Hematopoietic multipotent progenitor cell treated with erythropoietin and hydrocortisone succinate and interleukin-3 and kit ligand, for 8 days (in vitro differentiated cells): ENCODE measurements around the gene TNPO1.
"Not testable (repeated sequence)": the region's sequence is repeated elsewhere in the genome, so short reads cannot be mapped to it uniquely, and the experiment has no call there.

Source experiments
- DNase-seq: peaks from one replicate; pipeline ENCODE4 v3.0.0-alpha.2; 2015

The TNPO1 gene

DNA sequence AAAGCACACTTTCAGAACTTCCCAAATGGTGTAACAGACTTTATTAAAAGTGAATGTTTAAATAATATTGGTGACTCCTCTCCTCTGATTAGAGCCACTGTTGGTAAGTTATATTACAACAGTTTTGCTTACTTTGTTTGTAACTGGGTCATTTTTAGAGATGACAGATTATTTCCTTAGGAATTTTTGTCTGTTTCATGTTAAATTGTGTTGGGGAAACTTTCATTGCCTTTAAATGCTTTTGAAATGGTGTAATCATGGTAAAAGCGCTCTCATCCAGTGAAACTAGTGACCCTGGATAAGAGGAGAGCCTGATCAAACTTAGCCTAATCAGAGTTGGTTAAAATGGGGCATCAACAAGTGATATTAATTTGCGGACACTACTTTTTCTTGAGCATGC lies 39.4 kb downstream of the TNPO1 start:
- DNase-seq = no peak

GRCh38 chr5:72857396-72857795 lies 40.9 kb downstream of the TNPO1 start:
- DNase-seq = no peak

- no peak for DNase-seq
Observed at GRCh38 chr5:72859127-72859526, 42.7 kb downstream of the TNPO1 start.

DNA sequence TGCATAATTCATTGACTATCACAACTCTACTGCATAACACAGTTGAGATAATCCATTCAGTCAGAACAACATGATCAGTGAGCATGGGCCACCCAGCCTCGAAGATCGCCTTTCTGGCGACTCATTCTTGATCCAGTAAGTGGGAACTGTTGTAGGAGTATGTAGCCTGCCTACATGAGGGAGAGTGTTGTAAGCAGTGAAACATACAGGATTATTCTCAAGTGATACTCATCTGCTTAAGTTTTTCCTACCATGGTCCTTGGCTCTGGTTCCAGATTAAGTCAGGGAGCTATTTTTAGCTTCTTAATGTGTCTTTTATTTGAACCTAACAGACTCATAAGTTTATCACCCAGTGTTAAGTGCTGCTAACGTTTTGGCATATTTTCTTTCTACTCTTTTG lies 44.0 kb downstream of the TNPO1 start:
- no peak for DNase-seq

DNA sequence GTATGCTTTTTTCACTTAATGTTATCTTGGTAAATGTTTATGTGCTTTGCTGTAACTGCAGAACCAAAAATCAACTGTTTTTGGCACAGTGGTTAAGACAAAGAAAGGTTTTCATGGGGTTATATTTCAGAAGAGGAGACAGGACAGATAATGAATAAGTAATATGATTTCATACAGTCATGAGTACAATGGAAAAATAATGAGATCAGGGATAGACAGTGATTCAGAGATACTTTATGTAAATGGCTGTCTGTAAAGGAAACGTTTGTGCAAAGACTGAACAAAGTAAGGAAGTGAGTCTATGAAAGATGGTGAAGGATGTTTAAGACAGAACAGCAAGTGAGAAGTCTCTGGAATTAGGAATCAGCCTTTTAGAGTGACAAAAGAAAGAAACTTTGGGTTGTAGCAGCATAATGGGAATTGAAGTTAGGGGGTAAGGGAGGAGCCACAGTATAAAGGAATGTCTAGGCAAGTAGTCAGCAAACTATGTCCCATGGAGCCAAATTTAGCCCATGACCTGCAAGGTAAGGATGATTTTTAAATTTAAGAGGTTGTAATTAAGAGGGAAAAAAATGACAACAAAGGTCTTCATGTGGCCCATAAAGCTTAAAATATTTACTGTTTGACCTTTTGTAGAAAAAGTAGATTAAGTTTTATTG lies 55.0 kb downstream of the TNPO1 start:
- DNase-seq = no peak

- no peak for DNase-seq
Observed at GRCh38 chr5:72878854-72879253, 62.4 kb downstream of the TNPO1 start.

DNA sequence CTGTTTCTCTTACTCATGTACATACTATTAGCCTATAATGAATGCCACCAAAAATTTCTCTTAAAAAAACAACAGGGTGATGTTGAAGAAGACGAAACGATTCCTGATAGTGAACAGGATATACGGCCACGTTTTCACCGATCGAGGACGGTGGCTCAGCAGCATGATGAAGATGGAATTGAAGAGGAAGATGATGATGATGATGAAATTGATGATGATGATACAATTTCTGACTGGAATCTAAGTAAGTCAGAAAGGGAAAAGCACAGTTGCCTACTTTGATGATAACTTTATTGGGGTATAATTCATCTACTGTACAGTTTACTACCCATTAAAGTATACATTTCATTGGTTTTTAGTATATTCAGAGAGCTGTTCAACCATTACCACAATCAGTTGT lies 66.5 kb downstream of the TNPO1 start:
- no peak for DNase-seq

GRCh38 chr5:72883850-72884249 lies 67.4 kb downstream of the TNPO1 start:
- no peak for DNase-seq

DNA sequence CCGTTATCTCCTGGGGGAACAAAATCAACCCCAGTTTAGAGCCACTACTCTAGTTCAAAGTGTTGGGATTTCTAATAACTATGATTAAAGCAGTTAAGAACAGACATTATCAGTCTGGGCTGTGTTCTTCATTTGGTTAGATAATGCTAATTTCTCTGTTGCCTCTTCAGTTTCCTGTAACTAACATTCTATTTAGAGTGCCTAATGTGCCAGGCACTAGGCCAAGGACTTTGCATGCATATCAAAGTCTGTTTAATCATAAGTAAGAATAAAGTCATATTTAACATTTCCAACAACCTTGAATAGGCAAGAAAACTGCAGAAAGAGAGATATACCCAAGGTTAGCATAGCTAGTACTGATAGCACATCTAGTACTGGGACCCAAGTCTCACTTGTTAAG lies 68.4 kb downstream of the TNPO1 start:
- DNase-seq = no peak

DNA sequence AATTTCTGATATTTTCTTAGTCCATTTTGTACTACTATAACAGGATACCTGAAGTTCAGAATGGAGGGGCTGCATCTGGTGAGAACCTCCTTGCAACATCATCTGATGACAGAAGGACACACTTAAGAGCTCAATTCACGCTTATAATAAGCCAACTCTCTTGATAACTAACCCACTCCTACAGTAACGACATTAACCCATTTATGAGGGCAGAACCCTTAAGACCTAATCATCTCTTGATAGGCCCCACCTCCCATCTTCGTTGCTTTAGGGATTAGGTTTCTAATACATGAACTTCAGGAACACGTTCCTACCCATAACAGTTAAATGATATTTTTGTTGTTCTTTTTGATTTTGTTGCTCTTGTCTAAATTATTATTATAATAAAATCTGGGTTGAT lies 69.4 kb downstream of the TNPO1 start:
- no peak for DNase-seq

- DNase-seq = no peak
Observed at GRCh38 chr5:72888595-72888994, 72.1 kb downstream of the TNPO1 start.

DNA sequence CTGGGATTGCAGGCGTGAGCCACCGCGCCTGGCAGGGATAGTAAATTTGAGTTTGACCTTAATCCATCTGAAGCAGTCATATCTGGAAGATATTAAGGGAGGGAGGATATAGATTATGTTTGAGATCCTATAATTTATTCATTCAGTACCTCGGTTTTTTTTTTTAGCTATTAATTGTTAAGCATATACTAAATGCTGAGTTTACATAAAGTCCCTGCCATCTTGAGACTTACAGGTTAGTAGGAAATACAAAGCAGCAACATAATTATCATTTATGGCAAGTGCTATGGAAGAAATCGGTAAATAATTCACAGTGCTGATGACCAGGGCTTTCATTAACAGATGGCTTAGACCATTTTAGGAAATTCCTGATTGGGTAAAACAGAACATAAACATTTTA lies 72.9 kb downstream of the TNPO1 start:
- DNase-seq = no peak

GRCh38 chr5:72892846-72893245 lies 76.4 kb downstream of the TNPO1 start:
- DNase-seq = no peak

DNA sequence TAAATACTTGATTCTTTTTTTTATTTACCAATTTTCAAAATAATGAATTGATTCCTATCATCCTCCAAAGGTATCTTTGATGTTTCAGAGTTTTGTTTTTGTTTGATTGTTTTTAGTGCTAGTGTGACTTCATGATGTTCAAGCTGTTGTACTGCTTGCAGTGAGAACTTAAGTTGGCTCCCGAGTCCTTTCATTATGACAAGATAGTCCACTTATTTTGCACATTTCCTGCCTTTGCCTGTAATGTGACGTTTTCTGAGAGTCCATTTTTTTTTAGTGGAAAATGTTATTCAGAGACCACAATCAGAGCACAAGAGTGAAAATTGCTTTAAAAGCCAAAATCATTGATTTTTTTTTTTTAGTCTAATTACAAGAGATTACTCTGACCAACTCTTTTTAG lies 79.3 kb downstream of the TNPO1 start:
- no peak for DNase-seq

DNA sequence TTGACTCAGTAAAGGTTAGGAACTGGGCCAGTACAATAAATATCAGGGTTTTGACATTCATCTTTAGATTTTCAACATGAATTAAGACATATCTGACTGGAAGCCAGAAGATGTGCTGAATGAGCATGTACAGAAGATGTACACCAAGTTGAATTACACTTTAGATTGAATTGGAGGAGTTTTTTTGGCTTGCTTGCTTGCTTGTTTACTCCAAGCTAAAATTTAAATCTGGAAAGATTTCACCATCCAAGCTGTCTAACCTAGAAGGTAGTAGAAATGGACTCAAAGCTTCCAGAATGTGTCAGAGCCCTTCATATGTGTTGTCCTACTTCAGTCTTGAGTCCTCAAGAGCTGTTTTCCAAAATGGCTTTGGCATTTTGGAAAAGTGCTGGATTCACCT lies 90.3 kb downstream of the TNPO1 start:
- DNase-seq = no peak

DNA sequence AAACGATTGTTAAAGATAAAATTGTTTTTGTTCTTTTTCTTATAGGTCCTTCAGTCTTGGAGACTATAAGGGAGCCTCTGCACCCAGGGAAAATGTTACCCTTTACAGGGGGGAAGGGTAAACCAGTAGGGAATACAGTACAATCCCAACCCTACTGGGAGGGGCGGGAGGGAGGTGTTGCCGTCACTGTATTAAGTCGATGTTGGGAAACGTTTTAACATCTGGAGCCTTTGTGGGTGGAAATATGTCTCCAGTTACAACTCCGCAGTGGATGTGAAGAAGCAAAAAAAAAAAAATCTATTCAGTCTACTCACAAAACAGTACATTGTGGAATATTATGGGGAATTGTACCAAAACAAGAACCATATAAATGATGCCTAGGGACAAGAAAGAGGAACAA lies 92.2 kb downstream of the TNPO1 start:
- no peak for DNase-seq

DNA sequence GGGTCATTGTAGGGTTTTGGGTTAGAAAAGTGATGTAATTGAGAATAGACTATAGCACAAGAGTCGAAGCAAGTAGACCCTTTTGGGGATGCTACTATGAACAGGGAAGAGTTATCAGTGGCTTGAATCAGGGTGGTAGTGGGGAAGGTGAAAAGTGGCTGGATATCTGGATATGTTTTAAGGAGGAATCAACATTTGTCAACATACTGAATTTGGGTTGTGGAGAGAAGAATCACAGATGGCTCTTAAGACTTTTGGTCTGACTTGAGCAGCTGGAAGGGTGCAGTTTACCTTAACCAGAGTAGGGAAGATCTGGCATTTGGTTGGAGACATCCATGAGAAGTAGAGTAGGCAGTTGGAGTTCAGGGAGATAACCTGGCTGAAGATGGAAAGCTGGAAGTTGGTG lies 100.9 kb downstream of the TNPO1 start:
- no peak for DNase-seq

GRCh38 chr5:72920690-72921502 lies 104.4 kb downstream of the TNPO1 start:
- peak; percentile 83 for DNase-seq

GRCh38 chr5:72921886-72922285 lies 105.4 kb downstream of the TNPO1 start:
- DNase-seq = peak; percentile 87

GRCh38 chr5:72922422-72922821 lies 106.0 kb downstream of the TNPO1 start:
- DNase-seq = peak; percentile 67

GRCh38 chr5:72925336-72926010 lies 109.0 kb downstream of the TNPO1 start:
- DNase-seq = no peak

GRCh38 chr5:72932686-72933085 lies 116.2 kb downstream of the TNPO1 start:
- DNase-seq = not testable (repeated sequence)

- not testable (repeated sequence) for DNase-seq
Observed at GRCh38 chr5:72934953-72935725, 118.7 kb downstream of the TNPO1 start.
